ENCODE results near the gene PHYKPL. TPM values are rescaled to one million over a fixed set of nuclear protein-coding genes. Genes with fewer than 3 reads are reported as not detected.

The PHYKPL gene
- total RNA-seq, 1 experiment from 2014 or later: 48.8 TPM

DNA sequence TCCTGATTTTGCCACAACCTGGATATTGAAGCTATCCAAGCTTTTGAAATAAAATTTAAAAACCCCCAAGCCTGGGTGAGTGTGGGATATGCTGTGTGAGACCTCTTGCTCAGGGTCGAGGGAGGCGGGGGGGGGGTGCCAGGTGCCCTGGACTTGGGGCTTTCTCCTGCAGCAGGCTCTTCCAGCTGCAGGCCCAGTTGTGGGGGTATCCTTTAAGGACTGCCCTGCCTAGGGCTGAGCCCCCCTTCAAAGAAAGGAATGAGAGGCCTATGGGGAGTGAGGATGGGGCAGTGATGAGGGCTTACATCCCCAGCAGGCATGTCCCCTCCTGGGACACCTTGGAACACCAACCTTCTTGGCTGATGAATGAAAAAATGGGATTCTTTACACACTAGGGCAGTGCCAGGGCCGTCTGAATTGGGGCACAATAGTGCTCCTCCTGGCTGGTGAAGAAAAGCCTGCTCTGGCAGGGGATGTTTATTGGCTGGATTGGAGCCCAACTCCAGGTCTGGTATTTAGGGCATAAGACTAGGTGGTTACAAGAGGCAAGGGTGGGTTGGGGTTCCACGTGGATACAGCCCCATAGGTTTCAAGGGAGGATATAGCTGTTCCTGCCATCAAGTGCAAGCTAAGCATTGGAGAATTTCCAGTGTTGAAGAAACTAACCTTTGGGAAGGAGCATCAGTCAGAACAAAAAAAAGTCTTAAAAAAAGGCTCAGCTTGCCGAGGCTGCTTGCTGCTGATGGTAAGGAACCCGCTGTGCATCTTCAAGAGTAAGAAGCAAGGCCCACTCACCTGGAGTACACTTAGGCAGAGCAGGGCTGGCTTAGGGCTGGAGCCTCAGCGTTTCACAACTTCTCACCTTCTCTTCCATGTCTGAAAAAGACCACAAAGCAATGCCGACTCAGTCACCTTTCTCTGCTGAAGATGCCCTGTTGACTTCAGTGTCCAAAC, 21.2 kb downstream of the PHYKPL start:
- Histone ChIP-seq H3K9ac (ENCODE audit: extremely low read depth, insufficient read length, low read length) (no peak overlapping the region), H3K4me1 (ENCODE audit: insufficient read depth, low read length) (no peaks in the 10 kb centered on the region), H2BK120ac (ENCODE audit: low read depth, low read length, poor library complexity, severe bottlenecking) (no peak overlapping the region), H4K91ac (ENCODE audit: insufficient read length, low read depth, low read length) (no peak overlapping the region), H3K27me3 (ENCODE audit: insufficient read depth, low read length) (no peaks in the 10 kb centered on the region), H2BK20ac (ENCODE audit: low read depth, low read length, poor library complexity, severe bottlenecking) (no peak overlapping the region), H3K79me2 (ENCODE audit: insufficient read depth, low read length) (peaks cover 10% of the 10 kb centered on the region; the same call in 1 of the 2 replicates), H3K79me1 (ENCODE audit: insufficient read depth, low read depth, low read length, poor library complexity, severe bottlenecking) (peaks cover 7% of the 10 kb centered on the region), H3K18ac (ENCODE audit: insufficient read length, low read depth, low read length) (no peak overlapping the region), H3K4me2 (ENCODE audit: insufficient read depth, insufficient read length, low read length) (no peak overlapping the region), H2BK15ac (ENCODE audit: low read depth, low read length) (no peak overlapping the region), H3K9me3 (ENCODE audit: control insufficient read depth, low read depth, low read length) (no peaks in the 10 kb centered on the region), H3T11ph (ENCODE audit: low read length) (no peak overlapping the region), H3K56ac (ENCODE audit: insufficient read length, low read depth, low read length) (no peak overlapping the region), H2AK5ac (ENCODE audit: insufficient read length, low read length) (no peak overlapping the region), H2AFZ (ENCODE audit: low read length) (no peak overlapping the region), H3K23ac (ENCODE audit: insufficient read length, low read depth, low read length) (no peak overlapping the region), H3K14ac (ENCODE audit: insufficient read depth, low read length) (no peak overlapping the region), H2BK12ac (ENCODE audit: insufficient read length, low read depth, low read length) (no peak overlapping the region), H3K23me2 (ENCODE audit: insufficient read length, low read depth, low read length, poor library complexity, severe bottlenecking) (no peaks in the 10 kb centered on the region), H4K5ac (ENCODE audit: insufficient read length, low read depth, low read length) (no peak overlapping the region), H4K8ac (replicated peaks; ENCODE audit: insufficient read length, low read depth, low read length) (no peak overlapping the region), H4K20me1 (ENCODE audit: control insufficient read depth, insufficient read depth, insufficient read length) (no peaks in the 10 kb centered on the region), H2BK5ac (ENCODE audit: insufficient read length, low read length) (no peak overlapping the region), H3K27ac (ENCODE audit: insufficient read length, low read depth, low read length) (no peak overlapping the region), H3K4ac (ENCODE audit: low read depth, low read length) (no peak overlapping the region)
- Mint-ChIP-seq H3K9me3 (no peaks in the 10 kb centered on the region), H3K4me3 (no peak overlapping the region; a peak in 1 of 5 replicates), H3K27me3 (ENCODE audit: low read depth) (peaks cover 11% of the 10 kb centered on the region; the same call in 1 of the 2 replicates), H3K27ac (peak overlapping the region in 2 of 3 experiments; percentile 80 to 82; a peak in 4 of 7 replicates), H3K36me3 (ENCODE audit: insufficient read depth in 1 of 3, low read depth in 3 of 3) (peaks cover 62 to 99% (median 93%) of the 10 kb centered on the region in 3 experiments), H3K4me1 (peaks cover 23 to 36% of the 10 kb centered on the region in 2 experiments)
- no peak for DNase-seq
- no CpG with 5 or more reads among the region's 8 CpGs for WGBS (ENCODE audit: extremely low coverage, insufficient read length, low lambda C conversion rate)
- TF ChIP-seq, protein P1, sequence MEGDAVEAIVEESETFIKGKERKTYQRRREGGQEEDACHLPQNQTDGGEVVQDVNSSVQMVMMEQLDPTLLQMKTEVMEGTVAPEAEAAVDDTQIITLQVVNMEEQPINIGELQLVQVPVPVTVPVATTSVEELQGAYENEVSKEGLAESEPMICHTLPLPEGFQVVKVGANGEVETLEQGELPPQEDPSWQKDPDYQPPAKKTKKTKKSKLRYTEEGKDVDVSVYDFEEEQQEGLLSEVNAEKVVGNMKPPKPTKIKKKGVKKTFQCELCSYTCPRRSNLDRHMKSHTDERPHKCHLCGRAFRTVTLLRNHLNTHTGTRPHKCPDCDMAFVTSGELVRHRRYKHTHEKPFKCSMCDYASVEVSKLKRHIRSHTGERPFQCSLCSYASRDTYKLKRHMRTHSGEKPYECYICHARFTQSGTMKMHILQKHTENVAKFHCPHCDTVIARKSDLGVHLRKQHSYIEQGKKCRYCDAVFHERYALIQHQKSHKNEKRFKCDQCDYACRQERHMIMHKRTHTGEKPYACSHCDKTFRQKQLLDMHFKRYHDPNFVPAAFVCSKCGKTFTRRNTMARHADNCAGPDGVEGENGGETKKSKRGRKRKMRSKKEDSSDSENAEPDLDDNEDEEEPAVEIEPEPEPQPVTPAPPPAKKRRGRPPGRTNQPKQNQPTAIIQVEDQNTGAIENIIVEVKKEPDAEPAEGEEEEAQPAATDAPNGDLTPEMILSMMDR (conservative IDR thresholded peaks at IDR 0.05): no peak
